GM19468 (cell line): ENCODE data around the gene SCAP.
"Not testable (repeated sequence)": the region's sequence is repeated elsewhere in the genome, so short reads cannot be mapped to it uniquely, and the experiment has no call there.

ENCODE experiments used
- ATAC-seq: cut with Tn5 transposase; IDR thresholded peaks from one replicate; pipeline ENCODE4 v1.9.1; 2021; ENCODE audit warnings: mild to moderate bottlenecking, moderate library complexity, moderate number of reproducible peaks; ENCODE audit not compliant: unreplicated experiment; ENCODE audit errors: extremely low read depth

Gene SCAP

GRCh38 chr3:47482366-47482765, 6.6 kb upstream of the SCAP start:
- ATAC-seq: no peak

GRCh38 chr3:47481763-47482162, 6.0 kb upstream of the SCAP start:
- ATAC-seq: not testable (repeated sequence)

- ATAC-seq: not testable (repeated sequence)
Observed at GRCh38 chr3:47480267-47480666, 4.5 kb upstream of the SCAP start.

GRCh38 chr3:47479826-47480160, 4.1 kb upstream of the SCAP start:
- no peak for ATAC-seq

GRCh38 chr3:47478022-47478421, 2.3 kb upstream of the SCAP start:
- no peak for ATAC-seq

- no peak for ATAC-seq
Observed at GRCh38 chr3:47476644-47477199, 981 bp upstream of the SCAP start.

GRCh38 chr3:47476330-47476626, 537 bp upstream of the SCAP start:
- no peak for ATAC-seq

GRCh38 chr3:47475029-47475569, 642 bp downstream of the SCAP start:
- ATAC-seq: no peak

GRCh38 chr3:47473391-47473790, 2.4 kb downstream of the SCAP start:
- ATAC-seq: no peak

GRCh38 chr3:47469616-47470015, 6.1 kb downstream of the SCAP start:
- no peak for ATAC-seq

- not testable (repeated sequence) for ATAC-seq
Observed at GRCh38 chr3:47468315-47468714, 7.4 kb downstream of the SCAP start.

- no peak for ATAC-seq
Observed at GRCh38 chr3:47464588-47464987, 11.2 kb downstream of the SCAP start.

GRCh38 chr3:47459534-47460085, 16.1 kb downstream of the SCAP start:
- not testable (repeated sequence) for ATAC-seq

- ATAC-seq: no peak
Observed at GRCh38 chr3:47456984-47457383, 18.8 kb downstream of the SCAP start.

GRCh38 chr3:47455806-47456452, 19.8 kb downstream of the SCAP start:
- ATAC-seq: no peak

GRCh38 chr3:47452453-47453215, 23.1 kb downstream of the SCAP start:
- no peak for ATAC-seq

- no peak for ATAC-seq
Observed at GRCh38 chr3:47444103-47444502, 31.6 kb downstream of the SCAP start.

GRCh38 chr3:47443611-47443995, 32.1 kb downstream of the SCAP start:
- no peak for ATAC-seq

GRCh38 chr3:47441796-47442551, 33.8 kb downstream of the SCAP start:
- ATAC-seq: no peak

GRCh38 chr3:47440131-47440530, 35.6 kb downstream of the SCAP start:
- ATAC-seq: no peak

GRCh38 chr3:47436180-47436579, 39.6 kb downstream of the SCAP start:
- ATAC-seq: no peak
